K562 (cell line): ENCODE data around the gene COASY. TPM values are rescaled to one million over a fixed set of nuclear protein-coding genes. Genes with fewer than 3 reads are reported as not detected.

ENCODE experiments used
- E2F8 ChIP-seq: fragments of 450-650 bp; IDR thresholded peaks from 2 replicates; pipeline ENCODE4 v1.7.1; 2018; ENCODE audit warnings: mild to moderate bottlenecking, low read depth; ENCODE audit not compliant: partially characterized antibody
- EGR1 ChIP-seq: fragments of 450-650 bp; conservative IDR thresholded peaks from 2 replicates; pipeline ENCODE4 v1.6.1; 2017; ENCODE audit warnings: mild to moderate bottlenecking
- FOSL1 ChIP-seq: fragments of 200-800 bp; sonication (Bioruptor generic); conservative IDR thresholded peaks from 2 replicates; pipeline ENCODE4 v1.6.1; 2016; ENCODE audit warnings: missing genetic modification characterization, missing compliant biosample characterization
- HDAC3 ChIP-seq: fragments of 450-650 bp; IDR thresholded peaks from 2 replicates; pipeline ENCODE4 v1.6.1; 2018; ENCODE audit warnings: borderline replicate concordance, mild to moderate bottlenecking, moderate library complexity; ENCODE audit not compliant: partially characterized antibody
- HMBOX1 ChIP-seq: sonication (generic); IDR thresholded peaks from 2 replicates; pipeline ENCODE4 v1.6.1; 2016
- IFI16 ChIP-seq: fragments of 250-450 bp; sonication (Bioruptor Pico); IDR thresholded peaks from 2 replicates; pipeline ENCODE4 v2.1.2; 2022; ENCODE audit warnings: mild to moderate bottlenecking, inconsistent platforms
- NCOR1 ChIP-seq: fragments of 450-650 bp; IDR thresholded peaks from 2 replicates; pipeline ENCODE4 v1.6.1; 2016; ENCODE audit warnings: mild to moderate bottlenecking, moderate library complexity
- NFE2 ChIP-seq: IDR thresholded peaks from 2 replicates; pipeline ENCODE4 v1.6.1; 2014; ENCODE audit warnings: antibody characterized with exemption, low read depth
- POLR2AphosphoS2 ChIP-seq: IDR thresholded peaks from 2 replicates; pipeline ENCODE4 v1.6.1; 2012; ENCODE audit warnings: low read length, improper control_type of control experiment
- RBM39 ChIP-seq: fragments of 200-400 bp; formaldehyde crosslinking; optimal IDR thresholded peaks from 2 replicates; pipeline ENCODE3; 2018; ENCODE audit warnings: low read depth, low read length
- RUNX1 ChIP-seq: sonication (generic); IDR thresholded peaks from 2 replicates; pipeline ENCODE4 v1.6.1; 2016; ENCODE audit warnings: antibody characterized with exemption, low read depth
- SPI1 ChIP-seq: IDR thresholded peaks from 2 replicates; pipeline ENCODE4 v1.6.1; 2011; ENCODE audit warnings: low read depth, low read length, control low read depth, borderline replicate concordance
- SRSF9 ChIP-seq: fragments of 200-400 bp; formaldehyde crosslinking; IDR thresholded peaks from 2 replicates; pipeline ENCODE4 v1.6.1; 2017; ENCODE audit warnings: low read depth, low read length, borderline replicate concordance
- TBP ChIP-seq: optimal IDR thresholded peaks from 2 replicates; pipeline ENCODE3; 2011; ENCODE audit warnings: low read depth, low read length, improper control_type of control experiment
- TCF3 ChIP-seq: sonication (generic); formaldehyde crosslinking; IDR thresholded peaks from 2 replicates; pipeline ENCODE4 v1.4.0; 2020; ENCODE audit warnings: mild to moderate bottlenecking, missing genetic modification reagents
- XRCC4 ChIP-seq: IDR thresholded peaks from one replicate; pipeline ENCODE4 v1.6.1; 2011; ENCODE audit not compliant: insufficient read depth, insufficient read length; ENCODE audit errors: extremely low read depth
- XRCC5 ChIP-seq: fragments of 200-400 bp; formaldehyde crosslinking; IDR thresholded peaks from 2 replicates; pipeline ENCODE4 v1.6.1; 2017; ENCODE audit warnings: low read depth, mild to moderate bottlenecking, low read length
- ZBTB17 ChIP-seq: fragments of 450-650 bp; formaldehyde crosslinking; IDR thresholded peaks from 2 replicates; pipeline ENCODE4 v1.4.0; 2020; ENCODE audit warnings: mild to moderate bottlenecking
- ZNF133 ChIP-seq: fragments of 250-450 bp; sonication (Bioruptor Pico); IDR thresholded peaks from 2 replicates; pipeline ENCODE4 v1.4.0; 2020; ENCODE audit warnings: mild to moderate bottlenecking
- ZNF589 ChIP-seq: fragments of 200-800 bp; sonication (Bioruptor generic); IDR thresholded peaks from 2 replicates; pipeline ENCODE4 v1.6.1; 2016; ENCODE audit warnings: low read depth, missing genetic modification characterization, missing compliant biosample characterization
- ZNF696 ChIP-seq: fragments of 250-450 bp; sonication (Bioruptor Pico); conservative IDR thresholded peaks from 2 replicates; pipeline ENCODE4 v1.4.0; 2020; ENCODE audit warnings: mild to moderate bottlenecking, moderate library complexity
- polyA plus RNA-seq, 8 experiments: library from polyadenylated mRNA; depleted of rRNA in 4 of 8; stranded (reverse) in 5 of 8; unstranded in 3 of 8; fragments of >200 nt; fragmentation: Nextera tagmentation in 2 of 8; fragmentation: Illumina TruSeq in 1 of 8; extraction: Ambion mirVana in 2 of 8; extraction: Trizol in 1 of 8; gene quantifications; 2 replicates each; pipeline versions ENCODE4 v1.2.1 to v1.2.3, GENCODE V29; 2011 to 2014; ENCODE audit warnings: inconsistent platforms in 1 of 8, missing spikeins in 1 of 8
- total RNA-seq, 7 experiments: library from RNA; depleted of rRNA in 6 of 7; stranded (reverse); fragments of >200 nt in 6 of 7; fragmentation: Illumina TruSeq in 2 of 7; extraction: Trizol in 2 of 7; gene quantifications; 2 replicates each; pipeline versions ENCODE4 v1.2.1 to v1.2.3, GENCODE V29; 2011 to 2021; ENCODE audit warnings: low replicate concordance in 1 of 7
- TF ChIP-seq, protein P1 (sequence below): IDR thresholded peaks from 3 replicates; pipeline ENCODE4 v1.6.1; 2011; ENCODE audit warnings: borderline replicate concordance, mild to moderate bottlenecking; ENCODE audit not compliant: insufficient read length, insufficient read depth
- TF ChIP-seq, protein P2 (sequence below): fragments of 250-450 bp; sonication (Bioruptor Pico); IDR thresholded peaks from 2 replicates; pipeline ENCODE4 v1.8.0; 2022; ENCODE audit warnings: inconsistent platforms, mild to moderate bottlenecking, moderate library complexity, borderline replicate concordance

Gene COASY
- total and polyA plus RNA-seq, 9 of the 15 experiments (the other 6 are each of a cell fraction or from before 2014, with no cell fraction given) = 25.4 to 175 (median 62.3) TPM

DNA sequence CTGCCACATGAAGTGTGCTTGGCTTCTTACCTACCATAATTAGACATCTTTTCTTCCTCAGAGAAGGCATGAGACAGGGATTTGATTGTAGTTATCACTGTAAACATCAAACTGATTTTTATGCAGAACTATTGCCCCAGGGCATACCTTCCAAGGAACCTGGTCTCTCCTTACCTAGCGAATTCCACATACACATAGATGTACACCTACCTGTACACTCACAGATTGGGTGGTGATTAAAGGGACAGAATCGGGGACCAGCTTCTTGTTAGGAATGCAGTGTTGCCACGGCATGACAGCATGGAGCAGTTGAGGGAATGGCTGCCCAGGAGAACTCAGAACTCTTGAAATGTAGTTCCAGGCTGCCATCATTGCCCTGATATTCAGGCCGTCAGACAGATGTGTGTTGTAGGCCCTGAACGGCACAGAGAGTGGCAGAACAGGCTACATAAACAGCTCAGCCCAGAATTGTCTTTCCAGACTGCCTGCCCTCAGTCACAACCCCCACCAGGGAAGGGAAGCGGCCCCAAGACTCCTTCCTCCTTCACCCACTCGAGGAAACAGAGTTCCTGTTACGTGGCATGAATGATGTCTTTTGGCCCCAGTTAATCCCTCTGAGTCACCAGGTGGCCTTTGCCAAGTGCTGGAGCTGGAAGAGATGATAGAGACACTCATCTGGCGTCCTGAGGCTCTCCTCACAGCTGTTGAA is 43.7 kb upstream of the COASY start (continued):
- TF ChIP-seq ZBTB17 = no peak
- TF ChIP-seq, protein P1, sequence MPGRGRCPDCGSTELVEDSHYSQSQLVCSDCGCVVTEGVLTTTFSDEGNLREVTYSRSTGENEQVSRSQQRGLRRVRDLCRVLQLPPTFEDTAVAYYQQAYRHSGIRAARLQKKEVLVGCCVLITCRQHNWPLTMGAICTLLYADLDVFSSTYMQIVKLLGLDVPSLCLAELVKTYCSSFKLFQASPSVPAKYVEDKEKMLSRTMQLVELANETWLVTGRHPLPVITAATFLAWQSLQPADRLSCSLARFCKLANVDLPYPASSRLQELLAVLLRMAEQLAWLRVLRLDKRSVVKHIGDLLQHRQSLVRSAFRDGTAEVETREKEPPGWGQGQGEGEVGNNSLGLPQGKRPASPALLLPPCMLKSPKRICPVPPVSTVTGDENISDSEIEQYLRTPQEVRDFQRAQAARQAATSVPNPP = no peak
- TF ChIP-seq IFI16 = no peak
- no peak for TF ChIP-seq POLR2AphosphoS2
- TF ChIP-seq RBM39 = no peak
- TF ChIP-seq TBP = no peak
- TF ChIP-seq FOSL1 (tag) = peak; percentile 95
- peak; percentile 55; the same call in 1 of the 2 replicates for TF ChIP-seq TCF3 (CRISPR knock-in tag)
- no peak for TF ChIP-seq SRSF9
- TF ChIP-seq XRCC4 = no peak
- peak; percentile 17 for TF ChIP-seq NCOR1
- no peak for TF ChIP-seq ZNF133
- peak; percentile 29; the same call in 1 of the 2 replicates for TF ChIP-seq NFE2
- no peak for TF ChIP-seq XRCC5
- 0 out of 2 replicates have a peak, but pooled peaks have one; percentile 11 for TF ChIP-seq ZNF589 (CRISPR knock-in tag)
- TF ChIP-seq E2F8 = no peak
- no peak for TF ChIP-seq ZNF696 (CRISPR knock-in tag)
- TF ChIP-seq EGR1 = peak; percentile 49; the same call in 1 of the 2 replicates
- TF ChIP-seq HMBOX1 = no peak
- TF ChIP-seq SPI1 = peak; percentile 51; the same call in 1 of the 2 replicates
- TF ChIP-seq, protein P2, sequence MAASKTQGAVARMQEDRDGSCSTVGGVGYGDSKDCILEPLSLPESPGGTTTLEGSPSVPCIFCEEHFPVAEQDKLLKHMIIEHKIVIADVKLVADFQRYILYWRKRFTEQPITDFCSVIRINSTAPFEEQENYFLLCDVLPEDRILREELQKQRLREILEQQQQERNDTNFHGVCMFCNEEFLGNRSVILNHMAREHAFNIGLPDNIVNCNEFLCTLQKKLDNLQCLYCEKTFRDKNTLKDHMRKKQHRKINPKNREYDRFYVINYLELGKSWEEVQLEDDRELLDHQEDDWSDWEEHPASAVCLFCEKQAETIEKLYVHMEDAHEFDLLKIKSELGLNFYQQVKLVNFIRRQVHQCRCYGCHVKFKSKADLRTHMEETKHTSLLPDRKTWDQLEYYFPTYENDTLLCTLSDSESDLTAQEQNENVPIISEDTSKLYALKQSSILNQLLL (CRISPR knock-in tag) = no peak
- TF ChIP-seq HDAC3 = no peak
- TF ChIP-seq RUNX1 = no peak
